Stomach (tissue), 9 donors: ENCODE data around the gene TPI1. TPM values are rescaled to one million over a fixed set of nuclear protein-coding genes. Genes with fewer than 3 reads are reported as not detected.
"Not testable (repeated sequence)": the region's sequence is repeated elsewhere in the genome, so short reads cannot be mapped to it uniquely, and the experiment has no call there.

Experiments
- DNase-seq, 2 donors: peaks; one replicate each; pipeline versions ENCODE4 v3.0.0 to v3.0.0-alpha.2; 2013 to 2019
- H3K27ac ChIP-seq, 5 donors: fragments of 200-600 bp in 4 of 5; sonication (generic) in 4 of 5; one replicate each; pipeline ENCODE4 v1.5.1; 2013 to 2019; ENCODE audit warnings: mild to moderate bottlenecking in 1 of 5, moderate library complexity in 1 of 5
- H3K27me3 ChIP-seq, 3 donors: fragments of 200-600 bp; sonication (generic); one replicate each; pipeline ENCODE4 v1.5.1; 2017 to 2019; ENCODE audit warnings: mixed run types in 1 of 3
- H3K36me3 ChIP-seq, 4 donors: fragments of 200-600 bp; sonication (generic); 1 replicate in 3 of 4; 2 replicates in 1 of 4; pipeline ENCODE4 v1.5.1; 2016 to 2019
- H3K4me1 ChIP-seq, 4 donors: fragments of 200-600 bp; sonication (generic); one replicate each; pipeline ENCODE4 v1.5.1; 2016 to 2019
- H3K4me3 ChIP-seq, 4 donors: fragments of 200-600 bp; sonication (generic) in 3 of 4; one replicate each; pipeline ENCODE4 v1.5.1; 2016 to 2019; ENCODE audit warnings: mild to moderate bottlenecking in 1 of 4
- H3K9me3 ChIP-seq, 4 donors: fragments of 200-600 bp; sonication (generic); one replicate each; pipeline ENCODE4 v1.5.1; 2016 to 2019
- EP300 ChIP-seq: sonication (generic); formaldehyde crosslinking; IDR thresholded peaks from one replicate; pipeline ENCODE4 v1.6.1; 2017; ENCODE audit warnings: antibody characterized with exemption
- POLR2A ChIP-seq, 4 donors: fragments of 450-650 bp; IDR thresholded peaks; one replicate each; pipeline ENCODE4 v1.6.1; 2016; ENCODE audit warnings: antibody characterized with exemption in 4 of 4, control low read depth in 2 of 4, mild to moderate bottlenecking in 1 of 4, moderate library complexity in 1 of 4
- POLR2AphosphoS5 ChIP-seq, 3 donors: sonication (generic); formaldehyde crosslinking; IDR thresholded peaks; one replicate each; pipeline ENCODE4 v1.6.1; 2016; ENCODE audit warnings: antibody characterized with exemption in 3 of 3
- WGBS, 5 donors: extraction: QIAGEN DNeasy Blood & Tissue Kit in 3 of 5; methylation state at CpG; one replicate each; pipeline versions ENCODE4 v1.1.5 to v1.1.7; 2013 to 2018; 5-methylcytosine and 5-hydroxymethylcytosine counted together
- intact Hi-C: fragments of 100-400 bp; cut with DNase I; formaldehyde crosslinking; loops from one replicate; pipeline ENCODE4 v1.15.1; 2023; ENCODE audit warnings: low total_unique reads
- polyA plus RNA-seq, 3 donors: library from polyadenylated mRNA; stranded (reverse); fragments of 200-250 nt; gene quantifications; one replicate each; pipeline ENCODE4 v1.2.3, GENCODE V29; 2013
- total RNA-seq, 5 donors: library from RNA; depleted of rRNA; stranded (reverse); fragments of >200 nt; gene quantifications; one replicate each; pipeline versions ENCODE4 v1.1.0 to v1.2.3, GENCODE V29; 2014 to 2016
- TF ChIP-seq, protein P1 (sequence below), 7 experiments: fragments of 450-650 bp in 4 of 7; fragments of 200-600 bp in 3 of 7; sonication (generic) in 3 of 7; IDR thresholded peaks; one replicate each; pipeline ENCODE4 v1.5.1; 2016 to 2019; ENCODE audit warnings: antibody characterized with exemption in 7 of 7, control low read depth in 2 of 7, mild to moderate bottlenecking in 1 of 7
- donor health status: healthy with polysubstance abuse.
- donor health status: Bipolar disorder and iron deficiency.
- donor health status: healthy.

The TPI1 gene
- total and polyA plus RNA-seq, 8 donors = 131 to 526 (median 336) TPM

- H3K4me3 ChIP-seq = no peak overlapping the region
- H3K36me3 ChIP-seq = peaks cover 3 to 38% (median 28%) of the 10 kb centered on the region in 4 donors
- H3K4me1 ChIP-seq = peaks cover 0 to 12% (median 6%) of the 10 kb centered on the region in 4 donors
- H3K9me3 ChIP-seq = no peaks in the 10 kb centered on the region
- no peak overlapping the region for H3K27ac ChIP-seq
- TF ChIP-seq POLR2AphosphoS5 (IDR thresholded peaks at IDR 0.05) (no peak), EP300 (no peak), POLR2A (IDR thresholded peaks at IDR 0.05) (no peak)
- H3K27me3 ChIP-seq = no peaks in the 10 kb centered on the region
- intact Hi-C loops = no loop called here
- DNase-seq = no peak
- WGBS, 5 donors = 81 to 85% (median 83%) methylated on average over 22 of the region's 22 CpGs
These were observed 17.2 kb downstream of the TPI1 start for GRCh38 chr12:6884539-6884938.

- WGBS, 5 donors = 52 to 74% (median 56%) methylated on average over 8 to 12 of the region's 15 CpGs
- Histone ChIP-seq H3K36me3 (peaks cover 3 to 38% (median 28%) of the 10 kb centered on the region in 4 donors), H3K27ac (peak overlapping the region in 2 of 5 donors; percentile 42 to 59), H3K4me1 (peaks cover 1 to 13% (median 7%) of the 10 kb centered on the region in 4 donors)
- H3K9me3 ChIP-seq, H3K4me3 ChIP-seq, intact Hi-C loops, DNase-seq, H3K27me3 ChIP-seq: not testable (repeated sequence)
These were observed 19.1 kb downstream of the TPI1 start for GRCh38 chr12:6886206-6886999.

DNA sequence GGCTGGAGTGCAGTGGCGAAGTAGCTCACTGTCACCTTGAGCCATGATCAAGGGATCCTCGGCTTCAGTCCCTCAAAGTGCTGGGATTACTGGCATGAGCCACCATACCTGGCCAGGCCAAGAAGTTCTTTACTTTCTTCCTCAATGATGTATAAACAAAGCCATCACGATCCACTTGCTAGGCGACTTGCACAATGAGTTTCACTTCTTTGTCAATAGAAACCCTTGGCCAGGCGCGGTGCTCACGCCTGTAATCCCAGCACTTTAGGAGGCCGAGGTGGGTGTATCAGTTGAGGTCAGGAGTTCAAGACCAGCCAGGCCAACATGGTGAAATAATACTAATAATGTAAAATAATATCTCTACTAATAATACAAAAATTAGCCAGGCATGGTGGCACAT, 20.1 kb downstream of the TPI1 start:
- TF ChIP-seq POLR2AphosphoS5 (IDR thresholded peaks at IDR 0.05) = no peak
- Histone ChIP-seq H3K27me3 (no peaks in the 10 kb centered on the region), H3K27ac (peak overlapping the region in 2 of 5 donors; percentile 42 to 59), H3K9me3 (no peaks in the 10 kb centered on the region), H3K4me1 (peaks cover 5 to 22% (median 12%) of the 10 kb centered on the region in 4 donors), H3K4me3 (no peak overlapping the region), H3K36me3 (peaks cover 3 to 32% (median 28%) of the 10 kb centered on the region in 4 donors)
- WGBS, 5 donors = 38 to 63% (median 43%) methylated on average over 8 of the region's 8 CpGs
- DNase-seq = peak; percentile 55 to 66
- intact Hi-C loops = no loop called here

- Histone ChIP-seq H3K36me3 (peaks cover 3 to 24% (median 23%) of the 10 kb centered on the region in 4 donors), H3K4me1 (peaks cover 5 to 22% (median 12%) of the 10 kb centered on the region in 4 donors), H3K4me3 (no peak overlapping the region), H3K27me3 (no peaks in the 10 kb centered on the region), H3K27ac (no peak overlapping the region), H3K9me3 (no peaks in the 10 kb centered on the region)
- no peak for TF ChIP-seq POLR2A (IDR thresholded peaks at IDR 0.05)
- no peak for TF ChIP-seq POLR2AphosphoS5 (IDR thresholded peaks at IDR 0.05)
- no peak for TF ChIP-seq EP300
- TF ChIP-seq, protein P1, sequence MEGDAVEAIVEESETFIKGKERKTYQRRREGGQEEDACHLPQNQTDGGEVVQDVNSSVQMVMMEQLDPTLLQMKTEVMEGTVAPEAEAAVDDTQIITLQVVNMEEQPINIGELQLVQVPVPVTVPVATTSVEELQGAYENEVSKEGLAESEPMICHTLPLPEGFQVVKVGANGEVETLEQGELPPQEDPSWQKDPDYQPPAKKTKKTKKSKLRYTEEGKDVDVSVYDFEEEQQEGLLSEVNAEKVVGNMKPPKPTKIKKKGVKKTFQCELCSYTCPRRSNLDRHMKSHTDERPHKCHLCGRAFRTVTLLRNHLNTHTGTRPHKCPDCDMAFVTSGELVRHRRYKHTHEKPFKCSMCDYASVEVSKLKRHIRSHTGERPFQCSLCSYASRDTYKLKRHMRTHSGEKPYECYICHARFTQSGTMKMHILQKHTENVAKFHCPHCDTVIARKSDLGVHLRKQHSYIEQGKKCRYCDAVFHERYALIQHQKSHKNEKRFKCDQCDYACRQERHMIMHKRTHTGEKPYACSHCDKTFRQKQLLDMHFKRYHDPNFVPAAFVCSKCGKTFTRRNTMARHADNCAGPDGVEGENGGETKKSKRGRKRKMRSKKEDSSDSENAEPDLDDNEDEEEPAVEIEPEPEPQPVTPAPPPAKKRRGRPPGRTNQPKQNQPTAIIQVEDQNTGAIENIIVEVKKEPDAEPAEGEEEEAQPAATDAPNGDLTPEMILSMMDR (IDR thresholded peaks at IDR 0.05) = no peak
- intact Hi-C loops = no loop called here
- 89 to 97% (median 93%) methylated on average over 2 of the region's 2 CpGs for WGBS, 5 donors
- no peak for DNase-seq
These were observed 21.0 kb downstream of the TPI1 start for GRCh38 chr12:6888360-6888759.

GRCh38 chr12:6888794-6889193, 21.5 kb downstream of the TPI1 start:
- H3K4me3 ChIP-seq, intact Hi-C loops, H3K9me3 ChIP-seq, DNase-seq, H3K27me3 ChIP-seq, H3K27ac ChIP-seq: not testable (repeated sequence)
- Histone ChIP-seq H3K4me1 (peaks cover 5 to 22% (median 12%) of the 10 kb centered on the region in 4 donors), H3K36me3 (peaks cover 3 to 21% (median 19%) of the 10 kb centered on the region in 4 donors)
- WGBS, 5 donors = 70 to 75% (median 74%) methylated on average over 7 of the region's 7 CpGs

- intact Hi-C loops, H3K27me3 ChIP-seq, H3K36me3 ChIP-seq, DNase-seq, H3K9me3 ChIP-seq: not testable (repeated sequence)
- 93 to 96% (median 94%) methylated on average over 21 of the region's 21 CpGs for WGBS, 5 donors
- H3K4me3 ChIP-seq = peak overlapping the region in 1 of 4 donors; percentile 38
- peaks cover 5 to 22% (median 12%) of the 10 kb centered on the region in 4 donors for H3K4me1 ChIP-seq
- H3K27ac ChIP-seq = peak overlapping the region; percentile 15 to 95 (median 90)
These were observed 22.6 kb downstream of the TPI1 start for GRCh38 chr12:6889775-6890573.
